Skin of body (tissue), 2 donors: Measurements from ENCODE around the gene CBFA2T2. TPM values are rescaled to one million over a fixed set of nuclear protein-coding genes. Genes with fewer than 3 reads are reported as not detected.
"Not testable (repeated sequence)": the region's sequence is repeated elsewhere in the genome, so short reads cannot be mapped to it uniquely, and the experiment has no call there.

Source experiments
- DNase-seq: peaks from one replicate; lab custom pipeline; 2025; lab: John Stamatoyannopoulos, UW
- total RNA-seq: library from RNA; depleted of rRNA; stranded (reverse); fragments of >200 nt; gene quantifications from one replicate; pipeline ENCODE4 v1.2.3, GENCODE V29; 2014

The CBFA2T2 gene
- total RNA-seq, 1 donor from 2014 or later = 14.4 TPM

GRCh38 chr20:33570743-33571142 lies 80.8 kb downstream of the CBFA2T2 start:
- DNase-seq = no peak

- DNase-seq = not testable (repeated sequence)
Observed at GRCh38 chr20:33573268-33573667, 83.4 kb downstream of the CBFA2T2 start.

GRCh38 chr20:33575282-33575681 lies 85.4 kb downstream of the CBFA2T2 start:
- no peak for DNase-seq

GRCh38 chr20:33576432-33577125 lies 86.7 kb downstream of the CBFA2T2 start:
- peak; percentile 80 for DNase-seq

- peak; percentile 59 for DNase-seq
Observed at GRCh38 chr20:33578510-33578909, 88.6 kb downstream of the CBFA2T2 start.

GRCh38 chr20:33583143-33583542 lies 93.2 kb downstream of the CBFA2T2 start:
- DNase-seq = no peak

GRCh38 chr20:33584976-33585375 lies 95.1 kb downstream of the CBFA2T2 start:
- no peak for DNase-seq

GRCh38 chr20:33585413-33585812 lies 95.5 kb downstream of the CBFA2T2 start:
- no peak for DNase-seq

GRCh38 chr20:33589059-33589458 lies 99.2 kb downstream of the CBFA2T2 start:
- DNase-seq = no peak

GRCh38 chr20:33591901-33592300 lies 102.0 kb downstream of the CBFA2T2 start:
- not testable (repeated sequence) for DNase-seq

- no peak for DNase-seq
Observed at GRCh38 chr20:33594743-33595142, 104.8 kb downstream of the CBFA2T2 start.

- no peak for DNase-seq
Observed at GRCh38 chr20:33600414-33600813, 110.5 kb downstream of the CBFA2T2 start.

GRCh38 chr20:33600981-33601380 lies 111.1 kb downstream of the CBFA2T2 start:
- no peak for DNase-seq

GRCh38 chr20:33601861-33602260 lies 112.0 kb downstream of the CBFA2T2 start:
- DNase-seq = no peak

- DNase-seq = no peak
Observed at GRCh38 chr20:33602826-33603590, 113.1 kb downstream of the CBFA2T2 start.

GRCh38 chr20:33604084-33604990 lies 114.4 kb downstream of the CBFA2T2 start:
- DNase-seq = peak; percentile 43

- DNase-seq = no peak
Observed at GRCh38 chr20:33604991-33605370, 115.1 kb downstream of the CBFA2T2 start.

- no peak for DNase-seq
Observed at GRCh38 chr20:33606118-33606771, 116.3 kb downstream of the CBFA2T2 start.

- no peak for DNase-seq
Observed at GRCh38 chr20:33609504-33609903, 119.6 kb downstream of the CBFA2T2 start.

GRCh38 chr20:33611106-33611505 lies 121.2 kb downstream of the CBFA2T2 start:
- no peak for DNase-seq

- no peak for DNase-seq
Observed at GRCh38 chr20:33612001-33612400, 122.1 kb downstream of the CBFA2T2 start.
